Endothelial cell of umbilical vein (primary cell): ENCODE data around the gene EIF2AK2. TPM values are rescaled to one million over a fixed set of nuclear protein-coding genes. Genes with fewer than 3 reads are reported as not detected.

Experiments used
- BruUV-seq: library from RNA; stranded (reverse); fragments of 400-500 nt; replicated peaks from 2 replicates; lab custom pipeline; 2021; lab: Mats Ljungman, UMichigan
- CTCF ChIA-PET: fragments of 300-600, 350-600 bp; sonication (Branson Sonifier 250); formaldehyde crosslinking; loops from one replicate; lab custom pipeline; 2021; ENCODE audit warnings: antibody characterized with exemption, inconsistent platforms; lab: Charles Lee
- POLR2A ChIA-PET: fragments of 300-600, 350-600 bp; sonication (Branson Sonifier 250); formaldehyde crosslinking; loops from one replicate; lab custom pipeline; 2021; ENCODE audit warnings: antibody characterized with exemption, inconsistent platforms; lab: Charles Lee
- DNase-seq: peaks from one replicate; pipeline ENCODE4 v3.0.0-alpha.2; 2011; ENCODE audit warnings: low read depth, low spot score
- FAIRE-seq: peaks from 2 replicates; lab custom pipeline; 2011; peaks lifted over from hg19 to GRCh38; lab: Jason Lieb, UNC
- H2AFZ ChIP-seq: 2 replicates; pipeline ENCODE4 v1.6.0; 2012; ENCODE audit warnings: low read depth, low read length, control low read depth, inconsistent platforms
- H3K27ac ChIP-seq: 2 replicates; pipeline ENCODE4 v1.5.1; 2011; ENCODE audit warnings: low read depth, mild to moderate bottlenecking, control low read depth, low read length, moderate library complexity; ENCODE audit not compliant: insufficient read depth
- H3K27me3 ChIP-seq, 2 experiments: 2 replicates each; pipeline versions ENCODE4 v1.6.0 to v1.6.1; 2011; ENCODE audit warnings: low read length in 2 of 2, mixed read lengths in 1 of 2; ENCODE audit not compliant: control insufficient read depth in 2 of 2, insufficient read depth in 2 of 2
- H3K36me3 ChIP-seq, 2 experiments: 2 replicates in 1 of 2; 3 replicates in 1 of 2; pipeline ENCODE4 v1.5.1; 2011; ENCODE audit warnings: low read length in 2 of 2, mild to moderate bottlenecking in 1 of 2, moderate library complexity in 1 of 2; ENCODE audit not compliant: control insufficient read depth in 2 of 2, insufficient read depth in 2 of 2; ENCODE audit errors: extremely low read depth in 1 of 2
- H3K4me1 ChIP-seq: 3 replicates; pipeline ENCODE4 v1.5.1; 2011; ENCODE audit warnings: mild to moderate bottlenecking, low read length; ENCODE audit not compliant: control insufficient read depth, insufficient read depth; ENCODE audit errors: extremely low read depth
- H3K4me2 ChIP-seq: 2 replicates; pipeline ENCODE4 v1.6.1; 2011; ENCODE audit warnings: low read length, control low read depth, mixed read lengths; ENCODE audit not compliant: insufficient read depth
- H3K4me3 ChIP-seq, 3 experiments: fragments of 200-600 bp in 1 of 3; sonication (generic), shearing (Covaris generic) in 1 of 3; replicated peaks in 1 of 3; 2 replicates each; pipeline ENCODE4 v1.5.1; 2011 to 2016; ENCODE audit warnings: control low read depth in 3 of 3, low read length in 3 of 3, mild to moderate bottlenecking in 2 of 3, inconsistent platforms in 1 of 3, low read depth in 1 of 3, moderate library complexity in 1 of 3; ENCODE audit not compliant: insufficient read depth in 1 of 3
- H3K79me2 ChIP-seq: 2 replicates; pipeline ENCODE4 v1.6.0; 2012; ENCODE audit warnings: low read length, inconsistent platforms; ENCODE audit not compliant: control insufficient read depth, insufficient read depth
- H3K9ac ChIP-seq: replicated peaks from 2 replicates; pipeline ENCODE3; 2011; ENCODE audit warnings: low read length, control low read depth; ENCODE audit not compliant: insufficient read depth; ENCODE audit errors: extremely low read depth
- H3K9me1 ChIP-seq: replicated peaks from 3 replicates; pipeline ENCODE4 v1.6.0; 2011; ENCODE audit warnings: mild to moderate bottlenecking, low read length; ENCODE audit not compliant: control insufficient read depth, insufficient read depth; ENCODE audit errors: extremely low read depth
- H3K9me3 ChIP-seq: replicated peaks from 2 replicates; pipeline ENCODE4 v1.5.1; 2012; ENCODE audit warnings: low read length, inconsistent platforms; ENCODE audit not compliant: control insufficient read depth, insufficient read depth
- H4K20me1 ChIP-seq: replicated peaks from 2 replicates; pipeline ENCODE3; 2011; ENCODE audit warnings: mild to moderate bottlenecking, low read length; ENCODE audit not compliant: control insufficient read depth, insufficient read depth; ENCODE audit errors: extremely low read depth
- CTCF ChIP-seq, 2 donors: IDR thresholded peaks; 1 replicate in 1 of 2; 2 replicates in 1 of 2; pipeline ENCODE4 v1.5.1; 2011; ENCODE audit warnings: low read length in 2 of 2, mild to moderate bottlenecking in 2 of 2, moderate library complexity in 2 of 2, control low read depth in 1 of 2, inconsistent platforms in 1 of 2, low read depth in 1 of 2; ENCODE audit not compliant: insufficient read depth in 1 of 2; ENCODE audit errors: extremely low read depth in 1 of 2
- EZH2 ChIP-seq: IDR thresholded peaks from 2 replicates; pipeline ENCODE4 v1.6.1; 2012; ENCODE audit warnings: borderline replicate concordance, low read depth, mild to moderate bottlenecking, moderate library complexity, low read length, inconsistent platforms; ENCODE audit not compliant: severe bottlenecking
- FOS ChIP-seq: IDR thresholded peaks from 2 replicates; pipeline ENCODE4 v1.6.1; 2011; ENCODE audit warnings: mild to moderate bottlenecking, low read length, moderate library complexity, borderline replicate concordance; ENCODE audit not compliant: insufficient read depth
- GATA2 ChIP-seq: IDR thresholded peaks from 2 replicates; pipeline ENCODE4 v1.7.0; 2011; ENCODE audit warnings: low read depth, mild to moderate bottlenecking, moderate library complexity, mixed read lengths, low read length; ENCODE audit not compliant: insufficient read length, insufficient read depth
- JUN ChIP-seq: IDR thresholded peaks from 2 replicates; pipeline ENCODE4 v1.6.1; 2011; ENCODE audit warnings: borderline replicate concordance, low read depth; ENCODE audit not compliant: insufficient read length, insufficient read depth
- MAX ChIP-seq: IDR thresholded peaks from 2 replicates; pipeline ENCODE4 v1.6.1; 2011; ENCODE audit not compliant: insufficient read depth, insufficient read length
- MYC ChIP-seq: IDR thresholded peaks from one replicate; pipeline ENCODE4 v1.6.1; 2011; ENCODE audit warnings: mild to moderate bottlenecking, low read depth, low read length
- POLR2A ChIP-seq: IDR thresholded peaks from 2 replicates; pipeline ENCODE4 v1.6.1; 2012; ENCODE audit warnings: low read depth, mild to moderate bottlenecking, control low read depth, low read length
- POLR2AphosphoS5 ChIP-seq: IDR thresholded peaks from 2 replicates; pipeline ENCODE4 v1.6.1; 2012; ENCODE audit warnings: low read depth, mild to moderate bottlenecking, control low read depth, low read length, moderate library complexity; ENCODE audit not compliant: insufficient read depth
- dilution Hi-C: fragments of 300-500 bp; cut with MboI; formaldehyde crosslinking; loops from one replicate; pipeline ENCODE4 v1.15.0; 2019; ENCODE audit warnings: low sequenced_read_pairs; ENCODE audit not compliant: extremely low pct_ligation_motif_present
- intact Hi-C: fragments of 100-400 bp; cut with micrococcal nuclease; formaldehyde crosslinking; loops from one replicate; pipeline ENCODE4 v1.10.0; 2022
- polyA plus RNA-seq, 4 experiments: library from polyadenylated mRNA; depleted of rRNA in 3 of 4; stranded (reverse) in 3 of 4; unstranded in 1 of 4; fragments of >200 nt; gene quantifications; 2 replicates each; pipeline versions ENCODE4 v1.2.1 to v1.2.3, GENCODE V29; 2011 to 2012; ENCODE audit warnings: missing spikeins in 1 of 4
- total RNA-seq: library from RNA; stranded (reverse); gene quantifications from 2 replicates; pipeline ENCODE4 v1.2.3, GENCODE V29; 2021

The EIF2AK2 gene
- total and polyA plus RNA-seq, 2 donors (not counting 3 experiments of a cell fraction or from before 2014, with no cell fraction given) = 8.0 to 41.1 TPM

GRCh38 chr2:37068686-37069085 is 88.1 kb downstream of the EIF2AK2 start:
- intact Hi-C loops = no loop called here
- DNase-seq (no peak), FAIRE-seq (no peak)
- Histone ChIP-seq H3K4me3 (no peak overlapping the region), H3K4me2 (no peak overlapping the region), H3K4me1 (no peaks in the 10 kb centered on the region), H2AFZ (no peak overlapping the region), H3K9me3 (no peaks in the 10 kb centered on the region), H3K36me3 (peaks cover 8 to 10% of the 10 kb centered on the region in 2 experiments), H3K27me3 (no peaks in the 10 kb centered on the region), H3K9ac (no peak overlapping the region), H3K79me2 (no peaks in the 10 kb centered on the region), H3K27ac (no peak overlapping the region), H4K20me1 (no peaks in the 10 kb centered on the region), H3K9me1 (no peaks in the 10 kb centered on the region)
- CTCF ChIA-PET = interaction anchor here (0.9 to 1.3 kb wide), 2 partner anchors 10 to 24 kb away, joined by 3 to 4 read pairs; no protein-coding TSS in a partner anchor
- no peak for TF ChIP-seq MYC
- dilution Hi-C loops = no loop called here
- BruUV-seq = no TSS peak
- POLR2A ChIA-PET = interaction anchor here (0.6 kb wide), 1 partner anchor 81 kb away, joined by 4 read pairs; no protein-coding TSS in a partner anchor

GRCh38 chr2:37061776-37062175 is 95.0 kb downstream of the EIF2AK2 start:
- no peak overlapping the region for H3K4me3 ChIP-seq
- dilution Hi-C loops = no loop called here
- FAIRE-seq (no peak), DNase-seq (no peak)
- intact Hi-C loops = no loop called here
- no peaks in the 10 kb centered on the region for H3K27me3 ChIP-seq
- H3K9me3 ChIP-seq = no peaks in the 10 kb centered on the region
- H3K9ac ChIP-seq = no peak overlapping the region
- no peaks in the 10 kb centered on the region for H3K79me2 ChIP-seq
- no peak overlapping the region for H3K4me2 ChIP-seq
- ChIA-PET CTCF (no interaction called here), POLR2A (no interaction called here)
- BruUV-seq = no TSS peak
- peaks cover 9 to 10% of the 10 kb centered on the region in 2 experiments for H3K36me3 ChIP-seq
- no peaks in the 10 kb centered on the region for H4K20me1 ChIP-seq
- no peaks in the 10 kb centered on the region for H3K9me1 ChIP-seq
- H3K27ac ChIP-seq = no peak overlapping the region
- no peak for TF ChIP-seq POLR2AphosphoS5
- TF ChIP-seq FOS = no peak
- TF ChIP-seq MAX = no peak
- TF ChIP-seq CTCF (IDR thresholded peaks at IDR 0.05; ENCODE audit: extremely low read depth in 1 of 2, insufficient read depth in 1 of 2, low read depth in 1 of 2, low read length in 2 of 2) = no peak
- no peak for TF ChIP-seq POLR2A
- TF ChIP-seq JUN = no peak
- TF ChIP-seq MYC = no peak
- TF ChIP-seq EZH2 = no peak
- no peak for TF ChIP-seq GATA2
- no peaks in the 10 kb centered on the region for H3K4me1 ChIP-seq
- no peak overlapping the region for H2AFZ ChIP-seq
